ENCODE data around the gene SYT8.
"Not testable (repeated sequence)": the region's sequence is repeated elsewhere in the genome, so short reads cannot be mapped to it uniquely, and the experiment has no call there.

The SYT8 gene

DNA sequence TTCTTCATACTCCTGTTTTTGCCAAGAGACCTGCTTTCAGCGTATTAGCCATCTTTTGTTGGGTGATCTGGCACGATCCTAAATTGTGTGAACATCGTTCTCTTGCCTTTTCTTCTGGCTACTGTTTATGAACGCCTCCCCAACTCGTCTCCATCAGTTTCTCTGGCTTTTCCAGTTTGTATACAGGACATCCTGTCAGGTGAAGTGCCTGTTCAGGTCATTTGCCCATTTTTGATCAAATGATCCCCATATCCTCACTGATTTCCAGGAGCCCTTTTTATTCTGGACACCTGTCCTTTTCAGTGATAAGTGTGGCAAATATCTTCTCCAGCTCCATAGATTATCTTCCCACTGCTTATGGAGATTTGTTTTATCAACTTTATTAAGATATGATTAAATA lies 22.5 kb upstream of the SYT8 start:
- no peak overlapping the region for H3K4me3 ChIP-seq (ENCODE audit: low read depth, low read length)
- no peak for DNase-seq (ENCODE audit: low read depth)
- TF ChIP-seq, protein P1, sequence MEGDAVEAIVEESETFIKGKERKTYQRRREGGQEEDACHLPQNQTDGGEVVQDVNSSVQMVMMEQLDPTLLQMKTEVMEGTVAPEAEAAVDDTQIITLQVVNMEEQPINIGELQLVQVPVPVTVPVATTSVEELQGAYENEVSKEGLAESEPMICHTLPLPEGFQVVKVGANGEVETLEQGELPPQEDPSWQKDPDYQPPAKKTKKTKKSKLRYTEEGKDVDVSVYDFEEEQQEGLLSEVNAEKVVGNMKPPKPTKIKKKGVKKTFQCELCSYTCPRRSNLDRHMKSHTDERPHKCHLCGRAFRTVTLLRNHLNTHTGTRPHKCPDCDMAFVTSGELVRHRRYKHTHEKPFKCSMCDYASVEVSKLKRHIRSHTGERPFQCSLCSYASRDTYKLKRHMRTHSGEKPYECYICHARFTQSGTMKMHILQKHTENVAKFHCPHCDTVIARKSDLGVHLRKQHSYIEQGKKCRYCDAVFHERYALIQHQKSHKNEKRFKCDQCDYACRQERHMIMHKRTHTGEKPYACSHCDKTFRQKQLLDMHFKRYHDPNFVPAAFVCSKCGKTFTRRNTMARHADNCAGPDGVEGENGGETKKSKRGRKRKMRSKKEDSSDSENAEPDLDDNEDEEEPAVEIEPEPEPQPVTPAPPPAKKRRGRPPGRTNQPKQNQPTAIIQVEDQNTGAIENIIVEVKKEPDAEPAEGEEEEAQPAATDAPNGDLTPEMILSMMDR (IDR thresholded peaks at IDR 0.05; ENCODE audit: insufficient read depth, low read depth, low read length, missing control alignments): no peak

DNA sequence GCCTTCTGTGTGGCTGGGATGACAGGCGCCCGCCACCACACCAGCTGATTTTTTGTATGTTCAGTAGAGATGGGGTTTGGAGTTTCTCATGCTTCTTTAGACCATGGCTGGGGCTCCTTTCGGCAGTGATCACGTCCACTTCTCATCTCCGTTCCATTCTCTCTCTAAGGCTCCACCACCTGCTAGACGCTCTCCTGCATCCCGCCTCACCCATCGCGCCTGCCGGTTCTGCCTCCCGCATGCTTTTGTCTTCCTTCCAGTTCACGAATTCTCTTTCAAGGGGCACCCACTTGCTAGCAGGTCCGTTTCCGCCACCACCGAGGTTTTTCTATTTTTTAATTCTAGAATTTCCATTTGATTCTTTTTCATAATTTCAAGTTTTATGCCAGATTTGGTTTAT lies 22.0 kb upstream of the SYT8 start:
- no peak overlapping the region for H3K4me3 ChIP-seq (ENCODE audit: low read depth, low read length)
- DNase-seq (ENCODE audit: low read depth): no peak
- TF ChIP-seq, protein P1 (IDR thresholded peaks at IDR 0.05; ENCODE audit: insufficient read depth, low read depth, low read length, missing control alignments): no peak

DNA sequence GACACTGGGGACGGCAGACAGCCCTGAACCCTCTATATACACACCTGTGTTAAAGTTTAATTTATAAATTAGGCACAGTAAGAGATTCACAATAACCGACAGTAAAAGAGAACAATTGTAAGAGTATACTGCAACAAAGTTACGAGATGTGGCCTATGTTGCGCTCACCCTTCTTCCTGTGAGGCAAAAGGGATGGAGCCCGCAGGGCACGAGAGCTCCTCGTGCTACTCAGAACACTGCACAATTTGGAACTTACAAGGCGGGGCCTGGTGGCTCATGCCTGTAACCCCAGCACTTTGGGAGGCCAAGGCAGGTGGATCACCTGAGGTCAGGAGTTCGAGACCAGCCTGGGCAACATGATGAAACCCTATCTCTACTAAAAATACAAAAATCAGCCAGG lies 21.4 kb upstream of the SYT8 start:
- not testable (repeated sequence) for H3K4me3 ChIP-seq (ENCODE audit: low read depth, low read length)

DNA sequence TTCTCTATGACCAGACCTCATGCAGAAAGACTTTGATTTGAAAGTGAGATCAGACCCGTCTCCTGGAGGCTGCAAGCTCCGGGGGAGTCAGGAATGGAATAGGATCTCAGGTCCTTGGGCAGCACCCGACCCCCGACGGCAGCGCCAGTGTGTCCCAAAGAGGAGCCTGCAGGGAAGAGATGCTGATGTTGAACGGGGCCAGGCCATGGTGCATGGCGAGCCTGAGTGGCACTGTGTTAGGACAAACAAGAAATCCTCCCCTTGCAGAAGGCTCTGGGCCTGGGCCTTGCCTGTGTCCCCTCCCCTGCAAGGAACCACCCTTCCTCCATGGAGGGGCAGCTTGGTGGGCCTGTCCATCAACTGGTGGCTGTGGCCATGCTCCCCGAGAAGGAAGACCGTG lies 20.1 kb upstream of the SYT8 start:
- H3K4me3 ChIP-seq (ENCODE audit: low read depth, low read length): no peak overlapping the region
- TF ChIP-seq, protein P1 (IDR thresholded peaks at IDR 0.05; ENCODE audit: insufficient read depth, low read depth, low read length, missing control alignments): no peak

More for the DNA sequence above, 21.4 kb upstream of the SYT8 start:
- not testable (repeated sequence) for DNase-seq (ENCODE audit: low read depth)

DNA sequence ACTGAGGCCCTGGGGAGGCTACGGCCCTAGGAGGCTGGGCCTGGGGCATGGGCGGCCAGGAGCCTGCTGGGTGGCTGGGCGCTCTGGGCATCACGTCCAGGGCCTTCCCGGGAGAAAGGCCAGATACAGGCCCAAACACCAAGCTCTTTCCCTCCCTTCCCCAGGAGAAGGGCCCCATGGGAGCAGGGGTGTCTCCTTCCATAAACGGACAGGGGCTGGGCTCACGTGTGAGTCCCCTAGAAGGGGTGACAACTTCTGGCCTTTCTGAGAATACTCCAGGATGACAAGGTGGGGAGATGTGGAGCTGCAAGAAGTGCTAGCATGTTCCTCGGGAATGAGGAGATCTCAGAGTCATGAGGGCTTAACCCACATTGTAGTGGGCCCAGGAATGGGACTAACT lies 19.5 kb upstream of the SYT8 start:
- TF ChIP-seq, protein P1 (IDR thresholded peaks at IDR 0.05; ENCODE audit: insufficient read depth, low read depth, low read length, missing control alignments): no peak
- no peak for DNase-seq (ENCODE audit: low read depth)

More for the DNA sequence above, 20.1 kb upstream of the SYT8 start:
- DNase-seq (ENCODE audit: low read depth): no peak

DNA sequence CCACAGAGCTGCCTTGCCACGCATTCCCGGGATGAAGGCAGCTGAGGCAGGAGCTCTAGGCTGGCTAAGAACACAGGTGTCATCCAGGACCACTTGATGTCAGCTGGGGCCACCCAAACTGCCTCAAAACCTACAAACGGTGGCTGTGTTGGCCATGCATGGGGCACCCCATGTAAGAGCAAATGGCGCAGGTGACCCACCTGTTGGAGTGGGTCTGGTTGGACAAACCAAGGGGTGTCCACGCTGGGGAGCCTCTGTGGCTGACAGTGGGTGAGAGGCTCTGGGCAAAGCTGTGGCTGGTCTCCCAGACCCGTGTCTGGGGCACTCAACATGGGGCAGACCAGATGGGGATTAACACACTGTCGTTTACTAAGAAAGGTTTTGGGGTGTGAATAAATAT lies 19.0 kb upstream of the SYT8 start:
- TF ChIP-seq, protein P1 (IDR thresholded peaks at IDR 0.05; ENCODE audit: insufficient read depth, low read depth, low read length, missing control alignments): no peak
- no peak for DNase-seq (ENCODE audit: low read depth)
- H3K4me3 ChIP-seq (ENCODE audit: low read depth, low read length): no peak overlapping the region

More for the DNA sequence above, 19.5 kb upstream of the SYT8 start:
- no peak overlapping the region for H3K4me3 ChIP-seq (ENCODE audit: low read depth, low read length)

DNA sequence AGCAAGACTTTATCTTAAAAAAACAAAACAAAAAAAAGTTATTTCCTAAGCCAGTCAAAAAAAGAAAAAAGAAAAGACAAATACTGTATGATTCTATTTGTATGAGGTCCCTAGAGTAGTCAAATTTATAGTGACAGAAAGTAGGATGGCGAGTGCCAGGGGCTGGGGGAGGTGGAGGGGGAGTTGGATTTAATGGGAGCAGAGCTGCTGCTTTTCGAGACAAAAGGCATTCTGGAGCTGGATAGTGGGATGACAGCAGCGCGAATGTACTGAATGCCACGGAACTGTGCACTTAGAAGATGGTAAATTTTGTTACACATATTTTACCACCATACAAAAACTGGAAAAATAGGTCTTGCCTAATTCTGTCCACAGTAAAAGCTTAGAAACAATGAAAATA lies 17.8 kb upstream of the SYT8 start:
- TF ChIP-seq, protein P1 (IDR thresholded peaks at IDR 0.05; ENCODE audit: insufficient read depth, low read depth, low read length, missing control alignments): no peak
- H3K4me3 ChIP-seq (ENCODE audit: low read depth, low read length): no peak overlapping the region
- no peak for DNase-seq (ENCODE audit: low read depth)

Data from GM12865 (cell line).